NCI-H1930 (cell line): Measurements from ENCODE around the gene LMAN1L.
"Not testable (repeated sequence)": the region's sequence is repeated elsewhere in the genome, so short reads cannot be mapped to it uniquely, and the experiment has no call there.

Experiments
- DNase-seq, 2 experiments: peaks; one replicate each; lab custom pipeline; 2025; lab: John Stamatoyannopoulos, UW

LMAN1L gene

GRCh38 chr15:74782259-74783071, 30.2 kb upstream of the LMAN1L start:
- DNase-seq: no peak

GRCh38 chr15:74783072-74783807, 29.4 kb upstream of the LMAN1L start:
- no peak for DNase-seq

GRCh38 chr15:74783808-74784175, 28.8 kb upstream of the LMAN1L start:
- DNase-seq: no peak

GRCh38 chr15:74784426-74785193, 28.0 kb upstream of the LMAN1L start:
- no peak for DNase-seq

DNA sequence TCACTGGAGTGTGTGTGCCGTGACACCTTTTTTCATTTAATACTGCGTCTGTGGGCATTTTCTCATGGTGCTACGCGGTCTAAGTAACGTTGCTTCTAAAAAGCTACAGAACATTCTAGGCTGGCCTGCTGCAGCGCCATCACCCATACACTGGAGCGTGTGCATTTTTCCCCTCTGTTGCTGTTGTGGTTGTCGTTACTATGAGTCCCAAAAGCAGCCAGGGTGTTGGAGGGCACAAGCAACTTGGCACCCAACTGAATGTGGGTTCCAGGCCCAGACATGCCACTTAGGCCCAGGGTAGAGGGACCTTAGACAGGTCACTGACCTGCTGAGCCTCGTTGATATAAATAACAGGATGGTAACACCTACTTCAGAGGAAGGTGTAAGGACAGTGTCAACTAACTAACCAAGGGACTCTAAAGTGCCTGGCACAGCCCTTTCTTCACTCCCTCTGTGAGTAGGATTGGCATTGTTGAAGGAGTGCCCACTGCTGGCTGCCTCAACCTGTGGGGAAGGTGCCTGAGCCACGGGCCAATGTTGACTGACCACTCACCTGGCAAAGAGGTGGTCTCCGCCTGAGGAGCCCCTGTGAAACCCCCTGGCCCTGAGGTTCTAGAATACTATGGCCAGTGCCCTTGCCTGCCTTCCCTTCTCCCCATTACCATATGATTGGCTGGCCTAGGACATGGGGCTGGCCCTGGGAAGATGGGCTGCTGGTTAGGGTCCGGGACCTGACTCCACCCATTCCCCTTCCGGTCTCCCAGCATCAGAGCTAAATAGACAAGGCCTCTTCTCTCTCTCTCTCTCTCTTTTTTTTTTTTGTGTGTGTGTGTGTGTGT, 27.2 kb upstream of the LMAN1L start:
- no peak for DNase-seq

GRCh38 chr15:74786081-74786480, 26.6 kb upstream of the LMAN1L start:
- not testable (repeated sequence) for DNase-seq

DNA sequence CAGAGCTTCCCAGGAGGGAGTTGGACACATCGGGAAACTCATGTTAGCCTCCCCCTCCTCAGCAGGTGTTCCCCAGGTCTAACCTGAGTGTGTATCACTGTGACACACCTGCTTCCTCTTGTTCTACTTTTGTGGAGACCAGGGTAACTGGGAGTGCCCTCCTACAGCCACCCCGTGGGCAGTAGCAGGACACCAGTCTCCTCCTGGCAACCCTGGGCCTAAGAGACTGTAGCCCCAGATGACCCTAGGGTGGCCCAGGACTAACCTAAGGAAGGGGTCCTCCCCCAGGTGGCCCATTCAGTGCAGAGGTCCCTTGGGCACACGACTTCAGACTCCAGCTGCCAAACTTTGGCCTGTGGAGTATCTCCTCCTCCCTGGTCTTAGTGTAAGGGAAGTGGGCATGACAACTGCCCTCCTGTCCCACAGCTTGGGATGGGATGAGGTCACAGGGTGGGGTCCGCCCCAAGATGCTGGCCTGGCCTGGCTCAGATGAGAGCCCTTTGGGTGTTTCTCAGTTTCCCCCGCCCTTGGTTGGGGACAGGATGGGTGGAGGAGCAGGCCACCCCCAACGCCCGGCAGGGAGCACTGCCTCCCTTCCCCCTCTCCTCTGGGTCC, 26.0 kb upstream of the LMAN1L start:
- DNase-seq: no peak

DNA sequence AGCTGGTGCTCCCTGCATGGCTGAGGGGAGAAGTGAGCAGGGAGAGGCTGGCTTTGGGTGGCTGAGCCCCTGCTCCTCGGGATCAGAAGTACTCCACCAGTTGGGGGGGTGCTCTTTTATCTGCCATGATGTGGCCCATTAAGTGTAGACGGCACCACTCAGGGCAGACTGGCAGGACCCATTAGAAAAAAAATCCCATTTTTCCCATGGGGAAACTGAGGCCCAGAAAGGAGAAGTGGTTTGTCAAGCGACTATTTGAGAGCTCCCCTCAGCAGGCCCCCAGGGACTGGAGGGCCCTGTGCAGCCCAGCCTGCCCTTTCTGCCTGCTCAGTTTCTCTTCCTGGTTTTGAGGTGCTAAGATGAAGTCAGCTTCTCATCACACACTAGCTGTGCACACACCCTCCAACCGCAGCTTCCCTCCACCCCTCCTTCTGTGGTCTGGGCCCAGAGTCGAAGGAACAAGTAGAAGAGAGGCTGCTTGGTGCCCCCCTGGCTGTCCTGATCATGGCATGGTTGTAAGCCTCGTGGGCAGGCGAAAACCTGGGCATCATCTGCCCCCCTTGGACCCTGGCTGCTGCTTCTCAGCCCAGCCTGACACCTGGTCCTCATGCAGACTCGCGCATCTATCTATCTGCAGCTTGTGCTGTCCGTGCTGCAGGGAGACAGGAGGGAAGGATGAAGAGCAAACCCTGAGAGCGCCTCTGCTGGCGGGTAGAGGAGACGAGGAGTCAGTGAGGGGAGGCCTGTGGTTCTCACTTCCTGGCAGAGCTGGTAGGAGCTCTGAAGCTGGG, 25.2 kb upstream of the LMAN1L start:
- no peak for DNase-seq

GRCh38 chr15:74788042-74788682, 24.5 kb upstream of the LMAN1L start:
- no peak for DNase-seq

- DNase-seq: no peak
Measured at GRCh38 chr15:74788683-74789151, 23.9 kb upstream of the LMAN1L start.

DNA sequence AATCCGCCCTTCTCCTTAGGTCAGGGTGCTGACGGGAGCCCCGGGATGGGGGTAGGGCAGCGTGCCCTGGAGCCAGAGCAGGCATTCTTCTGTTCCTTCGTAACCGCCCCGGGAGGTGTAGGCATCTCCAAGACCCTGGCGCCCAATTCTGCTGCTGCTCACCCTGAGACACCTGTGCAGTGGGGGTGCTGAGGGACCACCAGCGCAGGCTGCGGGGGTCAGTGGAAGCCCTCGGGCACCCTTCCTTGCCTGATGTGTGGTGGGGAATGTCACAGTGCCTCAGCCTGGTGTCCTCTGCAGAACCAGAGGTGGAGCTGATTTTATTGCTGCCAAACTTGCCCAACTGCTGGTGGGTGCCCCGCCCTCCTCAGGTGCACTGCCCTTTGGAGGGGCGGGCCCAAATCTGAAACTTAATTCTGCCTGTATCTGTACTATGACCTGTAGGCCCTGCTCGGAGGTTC, 23.4 kb upstream of the LMAN1L start:
- DNase-seq: no peak

DNA sequence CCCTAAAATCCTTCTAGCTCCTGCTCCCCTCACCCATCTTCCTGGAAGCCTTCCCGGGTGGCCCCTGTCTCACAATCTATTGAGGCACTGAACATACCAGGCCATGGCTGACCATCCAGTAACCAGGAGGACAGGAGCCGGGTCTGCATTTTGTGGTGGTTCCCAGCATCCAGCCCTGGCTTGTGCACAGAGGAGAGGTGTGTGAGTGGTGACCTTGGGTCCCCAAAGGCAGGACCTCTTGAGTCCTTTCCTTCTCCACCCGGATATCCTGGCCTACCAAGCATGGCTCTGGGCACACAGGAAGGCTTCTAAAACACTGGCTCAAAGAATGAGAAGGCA, 22.9 kb upstream of the LMAN1L start:
- DNase-seq: no peak

GRCh38 chr15:74790080-74790916, 22.3 kb upstream of the LMAN1L start:
- no peak for DNase-seq

DNA sequence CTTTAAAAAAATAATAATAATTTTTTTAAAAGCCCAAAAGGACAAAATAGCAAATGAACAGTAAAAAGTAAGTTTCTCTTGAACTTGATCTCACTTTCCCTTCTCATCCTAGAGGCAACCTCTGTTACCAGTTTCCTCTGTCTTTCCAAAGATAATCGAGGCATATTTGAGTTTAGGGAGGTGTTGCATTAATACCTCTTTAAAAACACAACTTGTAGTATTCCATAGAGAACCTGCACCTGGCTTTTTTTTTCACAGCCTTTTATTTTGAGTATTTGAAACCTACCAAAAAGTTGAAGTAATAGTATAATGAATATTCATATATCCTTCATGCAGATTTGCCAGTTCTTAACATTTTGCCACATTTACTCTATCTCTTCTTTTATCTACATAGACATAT, 21.6 kb upstream of the LMAN1L start:
- DNase-seq: no peak

DNA sequence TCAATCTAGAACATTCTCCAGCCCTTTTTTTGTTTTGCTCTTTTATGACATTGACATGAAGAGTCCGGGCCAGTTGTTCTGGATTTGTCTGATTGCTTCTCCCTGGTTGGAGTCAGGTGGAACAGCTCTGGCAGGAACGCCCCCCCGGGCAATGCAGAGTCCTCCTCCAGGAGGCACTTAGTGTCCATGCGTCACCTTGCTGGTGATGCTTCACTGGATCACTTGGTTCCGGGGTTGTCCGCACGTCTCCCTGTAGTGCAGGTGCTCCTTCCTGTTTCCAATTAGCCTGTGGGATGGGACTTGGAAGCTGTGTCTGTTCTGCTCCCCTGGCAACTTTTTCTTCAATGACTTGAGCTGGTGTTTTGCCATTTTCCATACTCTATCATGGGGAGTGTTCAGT, 21.0 kb upstream of the LMAN1L start:
- DNase-seq: no peak

DNA sequence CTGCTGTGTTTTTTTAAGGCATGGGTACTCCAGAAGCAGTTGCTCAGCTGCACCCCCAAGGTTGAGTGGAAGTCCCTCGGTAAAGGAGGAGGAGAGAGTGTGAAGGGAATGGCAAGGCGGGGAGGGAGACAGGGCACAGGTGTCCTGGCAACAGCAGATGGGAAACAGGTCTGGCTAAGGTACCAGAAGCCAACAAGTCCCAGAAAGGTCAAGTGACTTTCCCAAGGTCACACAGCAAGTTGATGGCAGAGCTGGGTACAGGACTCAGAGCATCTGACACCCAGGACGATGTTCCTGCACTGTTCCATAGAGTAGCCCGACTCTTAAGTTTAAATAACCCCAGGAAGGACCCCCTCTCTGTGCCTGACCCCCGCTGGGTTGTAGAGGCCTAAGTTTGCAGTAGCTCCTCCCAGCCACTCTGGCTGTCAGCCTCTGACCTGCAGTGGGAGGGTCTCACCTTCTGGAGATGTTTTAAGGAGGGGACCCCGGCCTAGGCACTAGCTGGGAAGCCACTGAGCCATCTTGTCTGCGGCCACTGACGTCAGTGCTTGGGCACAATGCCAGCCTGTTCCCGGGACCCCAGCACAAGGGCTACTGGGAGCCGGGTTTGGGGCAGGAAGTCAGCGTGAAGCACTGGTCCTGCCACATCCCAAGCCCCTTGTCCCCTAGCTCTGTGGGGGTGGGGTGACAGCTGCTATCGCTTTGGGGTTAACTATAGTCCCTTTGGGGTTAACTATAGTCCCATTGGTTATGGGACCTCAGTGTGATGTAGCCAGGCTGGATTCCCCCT, 20.2 kb upstream of the LMAN1L start:
- no peak for DNase-seq

- no peak for DNase-seq
Measured at GRCh38 chr15:74793135-74794028, 19.3 kb upstream of the LMAN1L start.
